Chondrocyte (in vitro differentiated cells): ENCODE measurements around the gene GJA9. TPM values are rescaled to one million over a fixed set of nuclear protein-coding genes. Genes with fewer than 3 reads are reported as not detected.

Experiments
- DNase-seq: peaks from one replicate; pipeline ENCODE4 v3.0.0; 2021; ENCODE audit warnings: mixed read lengths, low spot score
- H3K27ac Mint-ChIP-seq: one replicate; pipeline ENCODE4 v1.8.0; 2021; ENCODE audit warnings: mild to moderate bottlenecking, moderate library complexity, mixed read lengths; ENCODE audit not compliant: unreplicated experiment
- H3K27me3 Mint-ChIP-seq: 2 replicates; pipeline ENCODE4 v1.8.0; 2021; ENCODE audit warnings: low read depth, mixed read lengths
- H3K36me3 Mint-ChIP-seq: 2 replicates; pipeline ENCODE4 v1.8.0; 2021; ENCODE audit warnings: low read depth, mixed read lengths
- H3K4me1 Mint-ChIP-seq: 2 replicates; pipeline ENCODE4 v1.8.0; 2021; ENCODE audit warnings: low read depth, mild to moderate bottlenecking, mixed read lengths
- H3K4me3 Mint-ChIP-seq: one replicate; pipeline ENCODE4 v1.8.0; 2021; ENCODE audit warnings: mild to moderate bottlenecking, moderate library complexity, mixed read lengths; ENCODE audit not compliant: unreplicated experiment
- H3K9me3 Mint-ChIP-seq: 2 replicates; pipeline ENCODE4 v1.8.0; 2021; ENCODE audit warnings: low read depth, mixed read lengths
- CTCF ChIP-seq: fragments of 200-600 bp; sonication (generic); IDR thresholded peaks from 2 replicates; pipeline ENCODE4 v1.5.0; 2021; ENCODE audit warnings: antibody characterized with exemption, mild to moderate bottlenecking, moderate library complexity
- total RNA-seq: library from RNA; stranded (reverse); gene quantifications from 3 replicates; pipeline ENCODE4 v1.2.1, GENCODE V29; 2021

Gene GJA9
- total RNA-seq, 1 donor from 2014 or later = not detected

GRCh38 chr1:38923607-38924006 is 42.2 kb upstream of the GJA9 start:
- Mint-ChIP-seq H3K4me1 (no peaks in the 10 kb centered on the region), H3K27ac (no peak overlapping the region), H3K9me3 (no peaks in the 10 kb centered on the region), H3K36me3 (peaks cover 8% of the 10 kb centered on the region), H3K27me3 (no peaks in the 10 kb centered on the region), H3K4me3 (no peak overlapping the region)
- no peak for TF ChIP-seq CTCF
- DNase-seq = no peak

GRCh38 chr1:38919130-38919529 is 37.7 kb upstream of the GJA9 start:
- Mint-ChIP-seq H3K27me3 (no peaks in the 10 kb centered on the region), H3K9me3 (no peaks in the 10 kb centered on the region), H3K27ac (peak overlapping the region; percentile 54), H3K4me3 (no peak overlapping the region), H3K36me3 (peaks cover 16% of the 10 kb centered on the region), H3K4me1 (no peaks in the 10 kb centered on the region)
- DNase-seq = no peak
- TF ChIP-seq CTCF = no peak

GRCh38 chr1:38918568-38918967 is 37.2 kb upstream of the GJA9 start:
- H3K27ac Mint-ChIP-seq = no peak overlapping the region
- no peak for TF ChIP-seq CTCF
- H3K4me3 Mint-ChIP-seq = no peak overlapping the region
- H3K4me1 Mint-ChIP-seq = no peaks in the 10 kb centered on the region
- no peak for DNase-seq
- no peaks in the 10 kb centered on the region for H3K27me3 Mint-ChIP-seq
- H3K9me3 Mint-ChIP-seq = no peaks in the 10 kb centered on the region
- peaks cover 16% of the 10 kb centered on the region for H3K36me3 Mint-ChIP-seq

GRCh38 chr1:38917772-38918171 is 36.4 kb upstream of the GJA9 start:
- Mint-ChIP-seq H3K27me3 (no peaks in the 10 kb centered on the region), H3K27ac (no peak overlapping the region), H3K4me3 (no peak overlapping the region), H3K9me3 (no peaks in the 10 kb centered on the region), H3K36me3 (peaks cover 16% of the 10 kb centered on the region), H3K4me1 (no peaks in the 10 kb centered on the region)
- TF ChIP-seq CTCF = no peak
- DNase-seq = no peak

GRCh38 chr1:38917337-38917736 is 36.0 kb upstream of the GJA9 start:
- Mint-ChIP-seq H3K27ac (no peak overlapping the region), H3K4me3 (no peak overlapping the region), H3K9me3 (no peaks in the 10 kb centered on the region), H3K36me3 (peaks cover 16% of the 10 kb centered on the region), H3K4me1 (no peaks in the 10 kb centered on the region), H3K27me3 (no peaks in the 10 kb centered on the region)
- no peak for DNase-seq
- TF ChIP-seq CTCF = no peak
